Measurements from ENCODE around the gene GOLGA6C. TPM values are rescaled to one million over a fixed set of nuclear protein-coding genes. Genes with fewer than 3 reads are reported as not detected.
"Not testable (repeated sequence)": the region's sequence is repeated elsewhere in the genome, so short reads cannot be mapped to it uniquely, and the experiment has no call there.

Gene GOLGA6C
- total RNA-seq, 1 donor, result not detected

DNA sequence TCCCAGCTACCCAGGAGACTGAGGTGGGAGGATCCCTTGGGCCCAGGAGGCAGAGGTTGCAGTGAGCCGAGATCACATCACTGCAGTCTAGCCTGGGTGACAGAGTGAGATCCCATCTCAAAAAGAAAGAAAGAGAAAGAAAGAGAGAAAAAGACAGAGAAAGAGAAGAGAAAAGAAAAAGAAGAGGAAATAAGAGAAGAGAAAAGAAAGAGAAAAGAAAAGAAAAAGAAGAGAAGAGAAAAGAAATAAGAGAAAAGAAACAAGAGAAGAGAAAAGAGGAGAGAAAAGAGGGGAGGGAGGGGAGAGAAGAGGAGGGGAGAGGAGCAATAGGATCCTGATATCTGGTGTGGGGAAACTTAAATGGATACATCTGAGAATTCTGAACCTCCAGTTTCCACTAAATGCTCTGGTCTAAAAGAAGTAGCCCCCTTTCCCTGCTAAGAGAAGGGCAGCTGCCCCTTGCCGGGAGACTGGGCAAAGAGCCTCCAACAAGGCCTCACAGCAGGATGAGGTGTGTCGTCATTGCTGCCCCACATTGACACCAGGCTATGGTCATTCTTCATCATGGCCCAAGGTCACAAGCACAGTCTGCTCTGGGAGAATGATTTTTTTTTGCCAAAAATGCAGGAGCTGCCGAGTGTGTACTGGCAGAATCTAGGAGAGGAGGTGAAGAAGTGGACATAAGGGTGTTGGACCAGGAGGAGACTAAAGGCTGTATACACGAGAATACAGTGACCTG, 56.6 kb downstream of the GOLGA6C start:
- Histone ChIP-seq H3K4me3 (ENCODE audit: insufficient read depth, low read length) (no peak overlapping the region), H3K27ac (ENCODE audit: low read depth, low read length) (no peak overlapping the region), H3K9me3 (ENCODE audit: low read depth, low read length) (no peaks in the 10 kb centered on the region), H3K4me2 (ENCODE audit: insufficient read depth, low read length) (no peak overlapping the region), H3K4me1 (ENCODE audit: insufficient read depth, low read length) (no peaks in the 10 kb centered on the region), H3K27me3 (ENCODE audit: insufficient read depth, low read length) (peaks cover 14% of the 10 kb centered on the region), H3K36me3 (ENCODE audit: insufficient read depth, low read length) (no peaks in the 10 kb centered on the region), H3K79me2 (ENCODE audit: insufficient read depth, low read length) (no peaks in the 10 kb centered on the region), H2AFZ (ENCODE audit: low read length) (no peak overlapping the region), H4K20me1 (ENCODE audit: insufficient read depth, low read length) (no peaks in the 10 kb centered on the region)
- no peak for DNase-seq (ENCODE audit: insufficient read length, low spot score, missing footprints)
- TF ChIP-seq, protein P1, sequence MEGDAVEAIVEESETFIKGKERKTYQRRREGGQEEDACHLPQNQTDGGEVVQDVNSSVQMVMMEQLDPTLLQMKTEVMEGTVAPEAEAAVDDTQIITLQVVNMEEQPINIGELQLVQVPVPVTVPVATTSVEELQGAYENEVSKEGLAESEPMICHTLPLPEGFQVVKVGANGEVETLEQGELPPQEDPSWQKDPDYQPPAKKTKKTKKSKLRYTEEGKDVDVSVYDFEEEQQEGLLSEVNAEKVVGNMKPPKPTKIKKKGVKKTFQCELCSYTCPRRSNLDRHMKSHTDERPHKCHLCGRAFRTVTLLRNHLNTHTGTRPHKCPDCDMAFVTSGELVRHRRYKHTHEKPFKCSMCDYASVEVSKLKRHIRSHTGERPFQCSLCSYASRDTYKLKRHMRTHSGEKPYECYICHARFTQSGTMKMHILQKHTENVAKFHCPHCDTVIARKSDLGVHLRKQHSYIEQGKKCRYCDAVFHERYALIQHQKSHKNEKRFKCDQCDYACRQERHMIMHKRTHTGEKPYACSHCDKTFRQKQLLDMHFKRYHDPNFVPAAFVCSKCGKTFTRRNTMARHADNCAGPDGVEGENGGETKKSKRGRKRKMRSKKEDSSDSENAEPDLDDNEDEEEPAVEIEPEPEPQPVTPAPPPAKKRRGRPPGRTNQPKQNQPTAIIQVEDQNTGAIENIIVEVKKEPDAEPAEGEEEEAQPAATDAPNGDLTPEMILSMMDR (IDR thresholded peaks at IDR 0.05; ENCODE audit: extremely low read depth, low read depth, low read length), result no peak

DNA sequence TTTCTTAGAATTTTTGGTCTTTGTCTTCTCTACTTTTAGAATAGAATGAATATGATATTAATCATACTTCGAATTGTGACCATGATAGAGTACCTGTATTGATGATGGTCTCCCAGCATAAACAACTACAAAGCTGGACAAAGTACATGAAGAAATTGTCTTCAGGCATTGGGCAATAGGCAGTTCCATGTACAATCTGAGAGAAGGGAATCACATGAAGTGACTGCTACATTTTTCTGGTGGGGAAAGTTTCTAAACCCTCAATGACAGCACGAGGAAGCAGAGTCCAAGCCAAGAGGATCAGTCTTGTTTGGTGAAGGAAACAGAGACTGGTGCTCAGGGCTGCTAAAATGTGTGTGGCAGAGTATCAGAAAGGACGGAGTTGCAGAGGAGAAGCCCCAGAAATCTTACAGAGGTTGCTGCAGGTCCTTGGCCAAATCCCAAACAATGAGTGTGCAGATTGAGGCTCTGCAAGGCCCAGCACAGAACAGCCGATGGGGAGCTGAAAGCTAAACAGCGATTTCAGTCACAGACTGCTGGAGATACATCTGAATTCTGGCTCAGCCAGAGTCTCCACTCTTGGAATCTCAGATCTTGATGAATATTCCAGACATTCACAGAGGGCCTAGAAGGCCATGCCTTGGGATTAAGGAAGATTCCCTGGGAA, 61.2 kb downstream of the GOLGA6C start:
- not testable (repeated sequence) for H3K4me1 ChIP-seq (ENCODE audit: insufficient read depth, low read length); H2AFZ ChIP-seq (ENCODE audit: low read length); H4K20me1 ChIP-seq (ENCODE audit: insufficient read depth, low read length); H3K36me3 ChIP-seq (ENCODE audit: insufficient read depth, low read length); H3K9me3 ChIP-seq (ENCODE audit: low read depth, low read length); H3K4me3 ChIP-seq (ENCODE audit: insufficient read depth, low read length); H3K79me2 ChIP-seq (ENCODE audit: insufficient read depth, low read length); H3K27ac ChIP-seq (ENCODE audit: low read depth, low read length); H3K4me2 ChIP-seq (ENCODE audit: insufficient read depth, low read length); H3K27me3 ChIP-seq (ENCODE audit: insufficient read depth, low read length)
- DNase-seq (ENCODE audit: insufficient read length, low spot score, missing footprints), result peak; percentile 63

Small RNAs within 50 kb of the gene (small RNA-seq; reads per million reads assigned to genes)
- gene AC068338.1 (not detected), gene RN7SL327P (not detected), gene RN7SL489P (not detected)

Other genes starting within 250 kb of the GOLGA6C start
- 5.6 and 6.5 TPM in 2 replicates for gene PPCDC, start 234.7 kb upstream of the GOLGA6C start, total RNA-seq
- gene C15orf39, start 56.5 kb upstream of the GOLGA6C start, total RNA-seq, result 4.7 and 6.5 TPM in 2 replicates
- gene GOLGA6D, start 24.5 kb downstream of the GOLGA6C start, total RNA-seq, result not detected in 2 replicates
- gene COMMD4, start 77.7 kb downstream of the GOLGA6C start, total RNA-seq, result 67.2 and 68.4 TPM in 2 replicates
- 3.6 and 5.0 TPM in 2 replicates for gene NEIL1, start 88.7 kb downstream of the GOLGA6C start, total RNA-seq
- gene MAN2C1, start 110.3 kb downstream of the GOLGA6C start, total RNA-seq, result 123 and 142 TPM in 2 replicates
- gene SIN3A, start 193.4 kb downstream of the GOLGA6C start, total RNA-seq, result 34.5 and 36.2 TPM in 2 replicates

All from osteoblast (primary cell).